H1 (cell line): Measurements from ENCODE around the gene ASB13. TPM values are rescaled to one million over a fixed set of nuclear protein-coding genes. Genes with fewer than 3 reads are reported as not detected.

Experiments
- CTCF ChIA-PET: fragments of 300-600 bp; sonication (Branson Sonifier 250); formaldehyde crosslinking; loops from one replicate; lab custom pipeline; 2021; ENCODE audit not compliant: partially characterized antibody; lab: Charles Lee
- POLR2A ChIA-PET: fragments of 300-600 bp; sonication (Branson Sonifier 250); formaldehyde crosslinking; loops from one replicate; lab custom pipeline; 2021; ENCODE audit warnings: inconsistent platforms; ENCODE audit not compliant: partially characterized antibody; lab: Charles Lee
- DNase-seq, 2 experiments: peaks; one replicate each; pipeline versions ENCODE4 v3.0.0 to v3.0.0-alpha.2; 2010 to 2022; ENCODE audit warnings: low spot score in 2 of 2, low read depth in 1 of 2, mixed read lengths in 1 of 2
- FAIRE-seq: peaks from 2 replicates; lab custom pipeline; 2011; peaks lifted over from hg19 to GRCh38; lab: Jason Lieb, UNC
- H2AFZ ChIP-seq: 2 replicates; pipeline ENCODE4 v1.8.1; 2012; ENCODE audit warnings: low read length, inconsistent platforms
- H2AK5ac ChIP-seq: 2 replicates; pipeline ENCODE4 v1.6.1; 2013; ENCODE audit warnings: low read depth, low read length
- H2BK120ac ChIP-seq: replicated peaks from 2 replicates; pipeline ENCODE3; 2013; ENCODE audit warnings: low read depth, low read length, inconsistent platforms
- H2BK12ac ChIP-seq: 2 replicates; pipeline ENCODE4 v1.6.1; 2013; ENCODE audit warnings: low read depth, low read length
- H2BK15ac ChIP-seq: 2 replicates; pipeline ENCODE4 v1.6.1; 2013; ENCODE audit warnings: low read length
- H2BK20ac ChIP-seq: 2 replicates; pipeline ENCODE4 v1.6.1; 2013; ENCODE audit warnings: low read length
- H2BK5ac ChIP-seq: 2 replicates; pipeline ENCODE4 v1.6.1; 2013; ENCODE audit warnings: low read depth, low read length
- H3K14ac ChIP-seq: 2 replicates; pipeline ENCODE4 v1.6.1; 2013; ENCODE audit warnings: inconsistent platforms; ENCODE audit not compliant: insufficient read length
- H3K18ac ChIP-seq: 2 replicates; pipeline ENCODE4 v1.6.1; 2013; ENCODE audit warnings: low read length; ENCODE audit errors: extremely low read depth
- H3K23ac ChIP-seq: 2 replicates; pipeline ENCODE4 v1.6.1; 2013; ENCODE audit warnings: inconsistent platforms; ENCODE audit not compliant: insufficient read length
- H3K23me2 ChIP-seq: 2 replicates; pipeline ENCODE4 v1.6.1; 2013; ENCODE audit warnings: low read depth, low read length
- H3K27ac ChIP-seq: 2 replicates; pipeline ENCODE4 v1.6.1; 2011; ENCODE audit warnings: low read depth, low read length, inconsistent platforms
- H3K27me3 ChIP-seq, 4 experiments: replicated peaks in 1 of 4; 1 replicate in 1 of 4; 2 replicates in 3 of 4; pipeline versions ENCODE4 v1.6.1 to v1.8.1; 2011 to 2013; ENCODE audit warnings: low read length in 3 of 4, mild to moderate bottlenecking in 3 of 4, inconsistent platforms in 2 of 4, mixed read lengths in 2 of 4, moderate library complexity in 1 of 4; ENCODE audit not compliant: control insufficient read depth in 3 of 4, insufficient read depth in 3 of 4; ENCODE audit errors: extremely low read depth in 1 of 4
- H3K36me3 ChIP-seq, 4 experiments: 2 replicates each; pipeline versions ENCODE4 v1.6.1 to v1.8.1; 2011 to 2013; ENCODE audit warnings: mild to moderate bottlenecking in 4 of 4, low read length in 3 of 4, moderate library complexity in 2 of 4, control low read depth in 1 of 4, inconsistent platforms in 1 of 4; ENCODE audit not compliant: insufficient read depth in 4 of 4, control insufficient read depth in 2 of 4
- H3K4ac ChIP-seq: replicated peaks from 2 replicates; pipeline ENCODE3; 2013; ENCODE audit warnings: low read length, low read depth, mixed read lengths, inconsistent platforms; ENCODE audit not compliant: insufficient read length
- H3K4me1 ChIP-seq, 4 experiments: replicated peaks in 1 of 4; 1 replicate in 1 of 4; 2 replicates in 3 of 4; pipeline versions ENCODE4 v1.6.1 to v1.8.1; 2011 to 2013; ENCODE audit warnings: low read length in 3 of 4, inconsistent platforms in 2 of 4, mixed read lengths in 1 of 4; ENCODE audit not compliant: insufficient read depth in 4 of 4, control insufficient read depth in 3 of 4
- H3K4me2 ChIP-seq, 2 experiments: 2 replicates each; pipeline versions ENCODE4 v1.6.1 to v1.8.1; 2011 to 2013; ENCODE audit warnings: low read depth in 2 of 2, low read length in 2 of 2, control low read depth in 1 of 2, inconsistent platforms in 1 of 2, mild to moderate bottlenecking in 1 of 2; ENCODE audit not compliant: insufficient read depth in 1 of 2
- H3K4me3 ChIP-seq, 4 experiments: fragments of 200-600, 300-600 bp in 1 of 4; sonication (generic), shearing (Covaris generic), sonication (Bioruptor Twin) in 1 of 4; 2 replicates each; pipeline versions ENCODE4 v1.5.1 to v1.8.1; 2011 to 2016; ENCODE audit warnings: low read length in 4 of 4, low read depth in 3 of 4, control low read depth in 2 of 4, inconsistent platforms in 2 of 4, mild to moderate bottlenecking in 2 of 4, mixed read lengths in 1 of 4, moderate library complexity in 1 of 4; ENCODE audit not compliant: insufficient read depth in 2 of 4; ENCODE audit errors: extremely low read depth in 1 of 4
- H3K56ac ChIP-seq: replicated peaks from 2 replicates; pipeline ENCODE3; 2013; ENCODE audit warnings: low read depth, mild to moderate bottlenecking, mixed read lengths, low read length, inconsistent platforms; ENCODE audit not compliant: insufficient read length
- H3K79me1 ChIP-seq: 2 replicates; pipeline ENCODE4 v1.6.1; 2013; ENCODE audit warnings: low read depth, low read length, control low read depth
- H3K79me2 ChIP-seq, 2 experiments: 2 replicates each; pipeline versions ENCODE4 v1.6.1 to v1.8.1; 2012 to 2013; ENCODE audit warnings: low read length in 2 of 2, mild to moderate bottlenecking in 2 of 2, inconsistent platforms in 1 of 2; ENCODE audit not compliant: insufficient read depth in 2 of 2, control insufficient read depth in 1 of 2
- H3K9ac ChIP-seq, 4 experiments: replicated peaks in 1 of 4; 1 replicate in 1 of 4; 2 replicates in 3 of 4; pipeline versions ENCODE4 v1.6.1 to v1.8.1; 2011 to 2013; ENCODE audit warnings: low read depth in 3 of 4, low read length in 3 of 4, control low read depth in 2 of 4, mild to moderate bottlenecking in 2 of 4, moderate library complexity in 2 of 4, inconsistent platforms in 1 of 4; ENCODE audit errors: extremely low read depth in 1 of 4
- H3K9me3 ChIP-seq, 2 experiments: 2 replicates each; pipeline versions ENCODE4 v1.6.1 to v1.8.1; 2012 to 2013; ENCODE audit warnings: mild to moderate bottlenecking in 2 of 2, moderate library complexity in 2 of 2, control low read depth in 1 of 2, inconsistent platforms in 1 of 2, low read depth in 1 of 2, low read length in 1 of 2, mixed read lengths in 1 of 2; ENCODE audit not compliant: insufficient read depth in 2 of 2
- H4K20me1 ChIP-seq, 2 experiments: replicated peaks in 1 of 2; 2 replicates each; pipeline versions ENCODE3 to v1.8.1; 2011 to 2013; ENCODE audit warnings: inconsistent platforms in 2 of 2, low read length in 2 of 2, mild to moderate bottlenecking in 1 of 2; ENCODE audit not compliant: insufficient read depth in 2 of 2, control insufficient read depth in 1 of 2
- H4K5ac ChIP-seq: 2 replicates; pipeline ENCODE4 v1.6.1; 2013; ENCODE audit warnings: low read length, low read depth, mixed read lengths, inconsistent platforms; ENCODE audit not compliant: insufficient read length
- H4K8ac ChIP-seq: 2 replicates; pipeline ENCODE4 v1.8.0; 2013; ENCODE audit warnings: mild to moderate bottlenecking, moderate library complexity, low read length, inconsistent platforms; ENCODE audit not compliant: insufficient read depth; ENCODE audit errors: extremely low read depth
- H4K91ac ChIP-seq: replicated peaks from 2 replicates; pipeline ENCODE3; 2013; ENCODE audit warnings: low read length, mixed read lengths, inconsistent platforms; ENCODE audit not compliant: insufficient read length
- BACH1 ChIP-seq: IDR thresholded peaks from 2 replicates; pipeline ENCODE4 v1.6.1; 2012; ENCODE audit warnings: low read length, improper control_type of control experiment
- CTBP2 ChIP-seq: IDR thresholded peaks from 2 replicates; pipeline ENCODE4 v1.7.0; 2011; ENCODE audit warnings: borderline replicate concordance, mild to moderate bottlenecking, moderate library complexity, mixed read lengths, low read length; ENCODE audit not compliant: insufficient read depth, insufficient read length
- GTF2F1 ChIP-seq: IDR thresholded peaks from 2 replicates; pipeline ENCODE4 v1.6.1; 2012; ENCODE audit warnings: low read depth, low read length, improper control_type of control experiment, borderline replicate concordance
- JUND ChIP-seq: IDR thresholded peaks from 2 replicates; pipeline ENCODE4 v1.6.1; 2011; ENCODE audit warnings: mild to moderate bottlenecking, improper control_type of control experiment, low read length
- KDM1A ChIP-seq: fragments of 200-600, 300-600 bp; sonication (generic); IDR thresholded peaks from 2 replicates; pipeline ENCODE4 v1.7.1; 2016; ENCODE audit warnings: mild to moderate bottlenecking, low read length, borderline replicate concordance
- NRF1 ChIP-seq: IDR thresholded peaks from 2 replicates; pipeline ENCODE4 v1.6.1; 2011; ENCODE audit warnings: mild to moderate bottlenecking, low read depth, low read length, improper control_type of control experiment
- RBBP5 ChIP-seq: IDR thresholded peaks from 2 replicates; pipeline ENCODE4 v1.7.1; 2012; ENCODE audit warnings: low read depth, mild to moderate bottlenecking, inconsistent platforms, low read length, moderate library complexity, borderline replicate concordance
- RFX5 ChIP-seq: IDR thresholded peaks from 2 replicates; pipeline ENCODE4 v1.6.1; 2011; ENCODE audit warnings: low read depth, low read length, improper control_type of control experiment, borderline replicate concordance
- RNF2 ChIP-seq: fragments of 200-900, 300-1000 bp; sonication (generic); IDR thresholded peaks from 2 replicates; pipeline ENCODE4 v1.7.1; 2016; ENCODE audit warnings: borderline replicate concordance, low read depth, mild to moderate bottlenecking, antibody characterized with exemption, low read length; ENCODE audit not compliant: poor library complexity, severe bottlenecking; ENCODE audit errors: missing control alignments
- RXRA ChIP-seq: IDR thresholded peaks from 2 replicates; pipeline ENCODE4 v1.6.1; 2011; ENCODE audit warnings: low read depth, mild to moderate bottlenecking, low read length, moderate library complexity; ENCODE audit not compliant: insufficient read depth
- SIN3A ChIP-seq, 2 experiments: IDR thresholded peaks in 1 of 2; conservative IDR thresholded peaks in 1 of 2; 2 replicates each; pipeline ENCODE4 v1.6.1; 2011 to 2012; ENCODE audit warnings: low read length in 2 of 2, improper control_type of control experiment in 1 of 2, low read depth in 1 of 2, mild to moderate bottlenecking in 1 of 2
- SP2 ChIP-seq: IDR thresholded peaks from 2 replicates; pipeline ENCODE4 v1.6.1; 2012; ENCODE audit warnings: mild to moderate bottlenecking, low read length, inconsistent platforms
- SP4 ChIP-seq: IDR thresholded peaks from 2 replicates; pipeline ENCODE4 v1.6.1; 2012; ENCODE audit warnings: low read length, inconsistent platforms
- WGBS, 2 experiments: shearing (Covaris generic) in 1 of 2; methylation state at CpG; one replicate each; pipeline versions ENCODE4 v1.1.6 to v1.1.7; 2013 to 2015; ENCODE audit warnings: low lambda C conversion rate in 2 of 2, mixed read lengths in 2 of 2, inconsistent platforms in 1 of 2, low coverage in 1 of 2, missing lambda C conversion rate in 1 of 2; ENCODE audit not compliant: insufficient replicate concordance in 2 of 2, insufficient coverage in 1 of 2, insufficient read length in 1 of 2; ENCODE audit errors: extremely low coverage in 1 of 2, missing lambda C conversion rate in 1 of 2; 5-methylcytosine and 5-hydroxymethylcytosine counted together
- polyA plus RNA-seq, 7 experiments: library from polyadenylated mRNA; depleted of rRNA in 3 of 7; stranded (reverse) in 5 of 7; unstranded in 2 of 7; fragments of >200 nt in 5 of 7; fragments of 200-250 nt in 2 of 7; gene quantifications; 1 replicate in 5 of 7; 2 replicates in 1 of 7; 4 replicates in 1 of 7; pipeline versions ENCODE4 v1.2.1 to v1.2.3, GENCODE V29; 2011 to 2013; ENCODE audit warnings: missing spikeins in 2 of 7, mixed read lengths in 2 of 7
- total RNA-seq: library from RNA; stranded (reverse); fragmentation: NEBNext Ultra II Directional; extraction: Animal tissue kit (Norgen Biotek cat#: 25700); gene quantifications from 2 replicates; pipeline ENCODE4 v1.2.1, GENCODE V29; 2021

The ASB13 gene
- total and polyA plus RNA-seq, 2 of the 8 experiments (the other 6 are each of a cell fraction or from before 2014, with no cell fraction given), result 12.3 to 20.2 TPM

- H3K23me2 ChIP-seq, result no peaks in the 10 kb centered on the region
- no peaks in the 10 kb centered on the region for H3K9me3 ChIP-seq
- no peak overlapping the region for H3K56ac ChIP-seq
- no peaks in the 10 kb centered on the region; a peak in 1 of 7 replicates for H3K4me1 ChIP-seq
- no peaks in the 10 kb centered on the region for H3K27me3 ChIP-seq
- no peaks in the 10 kb centered on the region for H3K79me1 ChIP-seq
- H2BK120ac ChIP-seq, result no peak overlapping the region
- H3K4me2 ChIP-seq, result no peak overlapping the region
- no peak overlapping the region for H4K8ac ChIP-seq
- H4K20me1 ChIP-seq, result no peaks in the 10 kb centered on the region
- no peak overlapping the region for H2AK5ac ChIP-seq
- no peak overlapping the region for H3K4ac ChIP-seq
- no peak overlapping the region for H4K91ac ChIP-seq
- no peak overlapping the region for H2BK20ac ChIP-seq
- TF ChIP-seq SP4 (no peak), SIN3A (conservative IDR thresholded peaks at IDR 0.05 in 1 of 2, IDR thresholded peaks at IDR 0.05 in 1 of 2; ENCODE audit: low read depth in 1 of 2, low read length in 2 of 2) (no peak), RFX5 (no peak), CTBP2 (no peak), JUND (no peak), RBBP5 (no peak), RNF2 (no peak), SP2 (no peak), BACH1 (no peak), NRF1 (no peak), GTF2F1 (no peak), RXRA (no peak), KDM1A (no peak)
- no peak overlapping the region for H3K14ac ChIP-seq
- H2AFZ ChIP-seq, result no peak overlapping the region
- H3K23ac ChIP-seq, result no peak overlapping the region
- no peak overlapping the region for H3K4me3 ChIP-seq
- CTCF ChIA-PET, result interaction anchor here (1.0 to 2.3 kb wide), 4 partner anchors 8 to 15 kb away, joined by 3 to 15 read pairs (median 4); no protein-coding TSS in a partner anchor
- H4K5ac ChIP-seq, result no peak overlapping the region
- H2BK12ac ChIP-seq, result no peak overlapping the region
- H3K79me2 ChIP-seq, result no peaks in the 10 kb centered on the region
- H2BK15ac ChIP-seq, result no peak overlapping the region
- POLR2A ChIA-PET, result no interaction called here
- no peak overlapping the region for H2BK5ac ChIP-seq
- DNase-seq (no peak), FAIRE-seq (no peak)
- 89% methylated on average over 11 of the region's 11 CpGs; no CpG with 5 or more reads in 1 of the 2 experiments for WGBS, 2 experiments
- H3K36me3 ChIP-seq, result no peaks in the 10 kb centered on the region
- no peak overlapping the region for H3K27ac ChIP-seq
- no peak overlapping the region for H3K18ac ChIP-seq
- no peak overlapping the region for H3K9ac ChIP-seq
Observed at GRCh38 chr10:5617521-5617920, 48.9 kb downstream of the ASB13 start.
